A549 treated with Hydrocortisone at 1 μM for 4 hours (cell line): ENCODE data around the gene VEPH1. TPM values are rescaled to one million over a fixed set of nuclear protein-coding genes. Genes with fewer than 3 reads are reported as not detected.

Experiments used
- total RNA-seq: library from RNA; stranded (reverse); fragments of 200-300 nt; extraction: Qiagen RNA extraction; gene quantifications from 5 replicates; pipeline ENCODE4 v1.2.3, GENCODE V29; 2022

Gene VEPH1
- total RNA-seq: 0.25 to 0.70 TPM (median 0.51 TPM) in 5 replicates

DNA sequence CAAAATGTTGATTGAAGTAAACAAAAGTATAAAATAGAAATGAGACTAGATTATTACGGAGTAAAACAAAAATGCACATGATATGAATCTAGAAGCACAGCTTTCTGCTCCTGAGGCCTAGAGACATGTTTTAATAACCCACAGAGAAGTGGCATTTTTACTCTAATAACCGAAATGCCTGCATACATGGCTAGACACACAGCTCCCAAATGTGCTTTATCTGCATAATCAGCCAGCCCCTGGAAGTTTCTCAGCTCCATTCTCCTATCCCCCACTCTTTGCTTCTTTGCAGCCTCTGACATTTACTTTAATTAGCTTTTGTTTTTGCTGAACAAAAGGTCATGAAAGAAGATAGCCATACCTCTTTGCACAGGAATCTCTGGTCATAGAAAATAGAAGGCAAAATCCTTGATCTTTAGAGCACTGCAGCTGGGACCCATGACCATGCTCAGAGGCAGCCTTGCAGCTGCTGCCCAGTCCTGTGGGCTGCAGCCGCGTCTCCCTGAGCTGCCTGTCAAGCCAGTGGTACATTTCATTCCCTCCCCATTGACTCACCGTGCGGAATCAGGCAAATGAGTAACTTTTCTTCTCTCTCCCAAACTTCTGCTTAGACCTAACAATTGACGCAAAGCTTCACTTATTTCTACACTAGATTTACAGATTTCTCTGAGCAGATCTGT lies at the start of gene VEPH1:
Gene VEPH1, minus strand, starts transcription at position 501 of the 680 bp plus-strand sequence. CDS start 8,067 bp downstream, outside the sequence.

DNA sequence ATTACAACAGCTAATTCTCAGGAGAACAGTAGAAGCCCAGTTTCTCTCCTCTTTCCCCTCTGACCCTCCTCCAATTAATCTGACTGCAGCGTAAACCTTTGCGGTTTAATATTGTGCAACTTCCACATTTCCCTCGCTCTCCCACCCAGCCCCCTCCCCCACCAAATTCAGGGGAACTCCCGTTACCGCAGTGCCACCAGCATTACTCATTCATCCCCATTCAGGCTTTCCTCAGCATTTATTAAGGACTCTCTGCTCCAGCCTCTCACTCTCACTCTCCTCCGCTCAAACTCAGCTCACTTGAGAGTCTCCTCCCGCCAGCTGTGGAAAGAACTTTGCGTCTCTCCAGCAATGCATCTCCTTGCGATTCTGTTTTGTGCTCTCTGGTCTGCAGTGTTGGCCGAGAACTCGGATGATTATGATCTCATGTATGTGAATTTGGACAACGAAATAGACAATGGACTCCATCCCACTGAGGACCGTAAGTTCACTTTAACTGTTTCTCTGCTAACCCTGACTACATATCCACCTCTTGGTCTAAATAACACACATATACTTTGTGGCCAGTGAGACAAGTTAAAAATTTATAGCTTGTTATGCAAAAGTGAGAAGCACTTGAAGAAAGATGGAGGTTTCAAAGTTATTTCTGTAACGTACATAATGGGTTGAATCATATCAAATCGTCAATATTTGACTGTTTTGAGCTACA lies 66.5 kb downstream of the VEPH1 start, which contains the start of gene PTX3:
Gene PTX3, plus strand, starts transcription at position 268 of the 709 bp plus-strand sequence. Its CDS starts 84 bp downstream, at position 352.

Other genes starting within 250 kb of the VEPH1 start
- gene PTX3, start 66.6 kb downstream of the VEPH1 start, total RNA-seq: 0.78 to 1.8 TPM (median 1.4 TPM) in 5 replicates